Endothelial cell of umbilical vein (primary cell): ENCODE data around the gene FBP2. TPM values are rescaled to one million over a fixed set of nuclear protein-coding genes. Genes with fewer than 3 reads are reported as not detected.
"Not testable (repeated sequence)": the region's sequence is repeated elsewhere in the genome, so short reads cannot be mapped to it uniquely, and the experiment has no call there.

Experiments
- BruUV-seq: library from RNA; stranded (reverse); fragments of 400-500 nt; replicated peaks from 2 replicates; lab custom pipeline; 2021; lab: Mats Ljungman, UMichigan
- CTCF ChIA-PET: fragments of 300-600, 350-600 bp; sonication (Branson Sonifier 250); formaldehyde crosslinking; loops from one replicate; lab custom pipeline; 2021; ENCODE audit warnings: antibody characterized with exemption, inconsistent platforms; lab: Charles Lee
- POLR2A ChIA-PET: fragments of 300-600, 350-600 bp; sonication (Branson Sonifier 250); formaldehyde crosslinking; loops from one replicate; lab custom pipeline; 2021; ENCODE audit warnings: antibody characterized with exemption, inconsistent platforms; lab: Charles Lee
- DNase-seq: peaks from one replicate; pipeline ENCODE4 v3.0.0-alpha.2; 2011; ENCODE audit warnings: low read depth, low spot score
- FAIRE-seq: peaks from 2 replicates; lab custom pipeline; 2011; peaks lifted over from hg19 to GRCh38; lab: Jason Lieb, UNC
- H2AFZ ChIP-seq: 2 replicates; pipeline ENCODE4 v1.6.0; 2012; ENCODE audit warnings: low read depth, low read length, control low read depth, inconsistent platforms
- H3K27ac ChIP-seq: 2 replicates; pipeline ENCODE4 v1.5.1; 2011; ENCODE audit warnings: low read depth, mild to moderate bottlenecking, control low read depth, low read length, moderate library complexity; ENCODE audit not compliant: insufficient read depth
- H3K27me3 ChIP-seq, 2 experiments: 2 replicates each; pipeline versions ENCODE4 v1.6.0 to v1.6.1; 2011; ENCODE audit warnings: low read length in 2 of 2, mixed read lengths in 1 of 2; ENCODE audit not compliant: control insufficient read depth in 2 of 2, insufficient read depth in 2 of 2
- H3K36me3 ChIP-seq, 2 experiments: 2 replicates in 1 of 2; 3 replicates in 1 of 2; pipeline ENCODE4 v1.5.1; 2011; ENCODE audit warnings: low read length in 2 of 2, mild to moderate bottlenecking in 1 of 2, moderate library complexity in 1 of 2; ENCODE audit not compliant: control insufficient read depth in 2 of 2, insufficient read depth in 2 of 2; ENCODE audit errors: extremely low read depth in 1 of 2
- H3K4me1 ChIP-seq: 3 replicates; pipeline ENCODE4 v1.5.1; 2011; ENCODE audit warnings: mild to moderate bottlenecking, low read length; ENCODE audit not compliant: control insufficient read depth, insufficient read depth; ENCODE audit errors: extremely low read depth
- H3K4me2 ChIP-seq: 2 replicates; pipeline ENCODE4 v1.6.1; 2011; ENCODE audit warnings: low read length, control low read depth, mixed read lengths; ENCODE audit not compliant: insufficient read depth
- H3K4me3 ChIP-seq, 3 experiments: fragments of 200-600 bp in 1 of 3; sonication (generic), shearing (Covaris generic) in 1 of 3; replicated peaks in 1 of 3; 2 replicates each; pipeline ENCODE4 v1.5.1; 2011 to 2016; ENCODE audit warnings: control low read depth in 3 of 3, low read length in 3 of 3, mild to moderate bottlenecking in 2 of 3, inconsistent platforms in 1 of 3, low read depth in 1 of 3, moderate library complexity in 1 of 3; ENCODE audit not compliant: insufficient read depth in 1 of 3
- H3K79me2 ChIP-seq: 2 replicates; pipeline ENCODE4 v1.6.0; 2012; ENCODE audit warnings: low read length, inconsistent platforms; ENCODE audit not compliant: control insufficient read depth, insufficient read depth
- H3K9ac ChIP-seq: replicated peaks from 2 replicates; pipeline ENCODE3; 2011; ENCODE audit warnings: low read length, control low read depth; ENCODE audit not compliant: insufficient read depth; ENCODE audit errors: extremely low read depth
- H3K9me1 ChIP-seq: replicated peaks from 3 replicates; pipeline ENCODE4 v1.6.0; 2011; ENCODE audit warnings: mild to moderate bottlenecking, low read length; ENCODE audit not compliant: control insufficient read depth, insufficient read depth; ENCODE audit errors: extremely low read depth
- H3K9me3 ChIP-seq: replicated peaks from 2 replicates; pipeline ENCODE4 v1.5.1; 2012; ENCODE audit warnings: low read length, inconsistent platforms; ENCODE audit not compliant: control insufficient read depth, insufficient read depth
- H4K20me1 ChIP-seq: replicated peaks from 2 replicates; pipeline ENCODE3; 2011; ENCODE audit warnings: mild to moderate bottlenecking, low read length; ENCODE audit not compliant: control insufficient read depth, insufficient read depth; ENCODE audit errors: extremely low read depth
- CTCF ChIP-seq, 2 donors: IDR thresholded peaks; 1 replicate in 1 of 2; 2 replicates in 1 of 2; pipeline ENCODE4 v1.5.1; 2011; ENCODE audit warnings: low read length in 2 of 2, mild to moderate bottlenecking in 2 of 2, moderate library complexity in 2 of 2, control low read depth in 1 of 2, inconsistent platforms in 1 of 2, low read depth in 1 of 2; ENCODE audit not compliant: insufficient read depth in 1 of 2; ENCODE audit errors: extremely low read depth in 1 of 2
- EZH2 ChIP-seq: IDR thresholded peaks from 2 replicates; pipeline ENCODE4 v1.6.1; 2012; ENCODE audit warnings: borderline replicate concordance, low read depth, mild to moderate bottlenecking, moderate library complexity, low read length, inconsistent platforms; ENCODE audit not compliant: severe bottlenecking
- FOS ChIP-seq: IDR thresholded peaks from 2 replicates; pipeline ENCODE4 v1.6.1; 2011; ENCODE audit warnings: mild to moderate bottlenecking, low read length, moderate library complexity, borderline replicate concordance; ENCODE audit not compliant: insufficient read depth
- GATA2 ChIP-seq: IDR thresholded peaks from 2 replicates; pipeline ENCODE4 v1.7.0; 2011; ENCODE audit warnings: low read depth, mild to moderate bottlenecking, moderate library complexity, mixed read lengths, low read length; ENCODE audit not compliant: insufficient read length, insufficient read depth
- JUN ChIP-seq: IDR thresholded peaks from 2 replicates; pipeline ENCODE4 v1.6.1; 2011; ENCODE audit warnings: borderline replicate concordance, low read depth; ENCODE audit not compliant: insufficient read length, insufficient read depth
- MAX ChIP-seq: IDR thresholded peaks from 2 replicates; pipeline ENCODE4 v1.6.1; 2011; ENCODE audit not compliant: insufficient read depth, insufficient read length
- MYC ChIP-seq: IDR thresholded peaks from one replicate; pipeline ENCODE4 v1.6.1; 2011; ENCODE audit warnings: mild to moderate bottlenecking, low read depth, low read length
- POLR2A ChIP-seq: IDR thresholded peaks from 2 replicates; pipeline ENCODE4 v1.6.1; 2012; ENCODE audit warnings: low read depth, mild to moderate bottlenecking, control low read depth, low read length
- POLR2AphosphoS5 ChIP-seq: IDR thresholded peaks from 2 replicates; pipeline ENCODE4 v1.6.1; 2012; ENCODE audit warnings: low read depth, mild to moderate bottlenecking, control low read depth, low read length, moderate library complexity; ENCODE audit not compliant: insufficient read depth
- dilution Hi-C: fragments of 300-500 bp; cut with MboI; formaldehyde crosslinking; loops from one replicate; pipeline ENCODE4 v1.15.0; 2019; ENCODE audit warnings: low sequenced_read_pairs; ENCODE audit not compliant: extremely low pct_ligation_motif_present
- intact Hi-C: fragments of 100-400 bp; cut with micrococcal nuclease; formaldehyde crosslinking; loops from one replicate; pipeline ENCODE4 v1.10.0; 2022
- polyA plus RNA-seq, 4 experiments: library from polyadenylated mRNA; depleted of rRNA in 3 of 4; stranded (reverse) in 3 of 4; unstranded in 1 of 4; fragments of >200 nt; gene quantifications; 2 replicates each; pipeline versions ENCODE4 v1.2.1 to v1.2.3, GENCODE V29; 2011 to 2012; ENCODE audit warnings: missing spikeins in 1 of 4
- total RNA-seq: library from RNA; stranded (reverse); gene quantifications from 2 replicates; pipeline ENCODE4 v1.2.3, GENCODE V29; 2021

FBP2 gene
- total and polyA plus RNA-seq, 2 donors (not counting 3 experiments of a cell fraction or from before 2014, with no cell fraction given) = not detected

GRCh38 chr9:94545940-94546339, 47.7 kb downstream of the FBP2 start:
- no peaks in the 10 kb centered on the region for H3K4me1 ChIP-seq
- BruUV-seq = no TSS peak
- TF ChIP-seq JUN = no peak
- TF ChIP-seq GATA2 = no peak
- TF ChIP-seq FOS = no peak
- TF ChIP-seq EZH2 = no peak
- no peak for TF ChIP-seq MYC
- no peak for TF ChIP-seq CTCF (IDR thresholded peaks at IDR 0.05; ENCODE audit: extremely low read depth in 1 of 2, insufficient read depth in 1 of 2, low read depth in 1 of 2, low read length in 2 of 2)
- no peak for TF ChIP-seq POLR2A
- no peak for TF ChIP-seq POLR2AphosphoS5
- no peak for TF ChIP-seq MAX
- H3K36me3 ChIP-seq = no peaks in the 10 kb centered on the region
- no peaks in the 10 kb centered on the region for H3K9me1 ChIP-seq
- H3K27ac ChIP-seq = no peak overlapping the region
- no peaks in the 10 kb centered on the region for H3K79me2 ChIP-seq
- ChIA-PET POLR2A (no interaction called here), CTCF (no interaction called here)
- H3K27me3 ChIP-seq = peaks cover 3% of the 10 kb centered on the region in 2 experiments
- H2AFZ ChIP-seq = no peak overlapping the region
- H3K4me2 ChIP-seq = no peak overlapping the region
- H4K20me1 ChIP-seq = no peaks in the 10 kb centered on the region
- intact Hi-C loops (no loop called here), dilution Hi-C loops (no loop called here)
- H3K4me3 ChIP-seq = no peak overlapping the region
- FAIRE-seq = no peak
- H3K9ac ChIP-seq = no peak overlapping the region
- no peaks in the 10 kb centered on the region for H3K9me3 ChIP-seq
- DNase-seq = no peak

- H3K4me1 ChIP-seq, DNase-seq, H3K9me3 ChIP-seq, H3K79me2 ChIP-seq, H3K27me3 ChIP-seq, H3K36me3 ChIP-seq, intact Hi-C loops, BruUV-seq, H3K27ac ChIP-seq, POLR2A ChIA-PET, H3K9me1 ChIP-seq, H3K9ac ChIP-seq, H4K20me1 ChIP-seq, CTCF ChIA-PET, FAIRE-seq, H3K4me3 ChIP-seq, dilution Hi-C loops, H2AFZ ChIP-seq, H3K4me2 ChIP-seq: not testable (repeated sequence)
These were observed 49.3 kb downstream of the FBP2 start for GRCh38 chr9:94544335-94544734.
